ENCODE data around the gene MRFAP1L1. TPM values are rescaled to one million over a fixed set of nuclear protein-coding genes. Genes with fewer than 3 reads are reported as not detected.
A peak's percentile ranks its signal among the peaks of the same experiment; 100 is the strongest.

MRFAP1L1 gene
- total and polyA plus RNA-seq, 9 of the 15 experiments (the other 6 are each of a cell fraction or from before 2014, with no cell fraction given): 37.6 to 111 (median 83.8) TPM

DNA sequence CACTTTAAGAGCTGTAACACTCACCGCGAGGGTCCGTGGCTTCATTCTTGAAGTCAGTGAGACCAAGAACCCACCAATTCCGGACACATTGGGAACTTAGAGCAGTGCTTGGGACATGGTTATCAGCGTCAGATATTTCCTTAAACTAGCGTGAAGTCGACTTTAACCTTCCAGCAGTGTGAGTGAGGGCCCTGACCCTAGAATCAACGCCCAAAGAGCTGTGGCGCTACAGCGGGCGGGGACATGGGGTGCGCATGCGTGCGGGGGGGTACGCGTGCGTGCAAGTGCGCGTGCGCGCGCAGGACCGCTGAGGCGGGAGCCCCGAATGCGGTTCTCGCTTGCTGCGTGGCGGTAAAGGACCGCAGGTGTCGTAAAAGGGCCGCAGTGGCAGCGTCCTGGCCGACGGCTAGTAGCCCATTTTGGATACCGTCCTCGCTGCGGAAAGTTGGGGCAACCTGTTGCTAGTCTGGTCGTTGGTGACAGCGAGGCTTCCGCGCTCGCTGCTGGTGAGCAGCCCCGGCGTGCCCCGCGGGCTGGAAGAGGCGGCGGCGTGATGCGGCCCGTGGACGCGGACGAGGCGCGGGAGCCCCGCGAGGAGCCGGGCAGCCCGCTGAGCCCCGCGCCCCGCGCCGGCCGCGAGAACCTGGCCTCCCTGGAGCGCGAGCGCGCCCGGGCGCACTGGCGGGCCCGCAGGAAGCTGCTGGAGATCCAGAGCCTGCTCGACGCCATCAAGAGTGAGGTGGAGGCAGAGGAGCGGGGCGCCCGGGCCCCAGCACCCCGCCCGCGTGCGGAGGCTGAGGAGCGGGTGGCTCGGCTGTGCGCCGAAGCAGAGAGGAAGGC lies 35.8 kb downstream of the MRFAP1L1 start (continued):
- TF ChIP-seq TEAD4 (IDR thresholded peaks at IDR 0.05; ENCODE audit: low read length) (peak; percentile 13; the same call in 1 of the 2 replicates), TEAD4 (CRISPR knock-in tag; IDR thresholded peaks at IDR 0.05; ENCODE audit: borderline replicate concordance) (no peak; the same call in 1 of the 2 replicates), SRSF3 (IDR thresholded peaks at IDR 0.05; ENCODE audit: insufficient read depth, low read length) (no peak), THRAP3 (IDR thresholded peaks at IDR 0.05; ENCODE audit: borderline replicate concordance) (peak; percentile 99), ZC3H4 (CRISPR knock-in tag; IDR thresholded peaks at IDR 0.05; ENCODE audit: borderline replicate concordance) (no peak), NR4A1 (CRISPR knock-in tag; IDR thresholded peaks at IDR 0.05) (no peak), NR4A1 (tag; IDR thresholded peaks at IDR 0.05) (0 out of 2 replicates have a peak, but pooled peaks have one; percentile 13), PML (IDR thresholded peaks at IDR 0.05; ENCODE audit: low read length) (peak; percentile 90), MAFK (IDR thresholded peaks at IDR 0.05; ENCODE audit: low read length) (no peak), POLR2B (IDR thresholded peaks at IDR 0.05; ENCODE audit: low read depth, partially characterized antibody) (peak; percentile 99), CBFB (CRISPR knock-in tag; IDR thresholded peaks at IDR 0.05) (no peak), ZNF121 (CRISPR knock-in tag; conservative IDR thresholded peaks at IDR 0.05) (no peak), LARP7 (IDR thresholded peaks at IDR 0.05) (0 out of 2 replicates have a peak, but pooled peaks have one; percentile 48), CBFA2T2 (conservative IDR thresholded peaks at IDR 0.05) (no peak), DPF2 (IDR thresholded peaks at IDR 0.05) (peak; percentile 67; the same call in 1 of the 2 replicates), ZFP30 (CRISPR knock-in tag; IDR thresholded peaks at IDR 0.05; ENCODE audit: borderline replicate concordance) (no peak), NFYB (IDR thresholded peaks at IDR 0.05; ENCODE audit: extremely low read depth, insufficient read length) (no peak)
- TF ChIP-seq, protein P1, sequence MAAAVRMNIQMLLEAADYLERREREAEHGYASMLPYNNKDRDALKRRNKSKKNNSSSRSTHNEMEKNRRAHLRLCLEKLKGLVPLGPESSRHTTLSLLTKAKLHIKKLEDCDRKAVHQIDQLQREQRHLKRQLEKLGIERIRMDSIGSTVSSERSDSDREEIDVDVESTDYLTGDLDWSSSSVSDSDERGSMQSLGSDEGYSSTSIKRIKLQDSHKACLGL (CRISPR knock-in tag; IDR thresholded peaks at IDR 0.05; ENCODE audit: borderline replicate concordance, poor library complexity, severe bottlenecking): peak; percentile 4
- TF ChIP-seq, protein P2, sequence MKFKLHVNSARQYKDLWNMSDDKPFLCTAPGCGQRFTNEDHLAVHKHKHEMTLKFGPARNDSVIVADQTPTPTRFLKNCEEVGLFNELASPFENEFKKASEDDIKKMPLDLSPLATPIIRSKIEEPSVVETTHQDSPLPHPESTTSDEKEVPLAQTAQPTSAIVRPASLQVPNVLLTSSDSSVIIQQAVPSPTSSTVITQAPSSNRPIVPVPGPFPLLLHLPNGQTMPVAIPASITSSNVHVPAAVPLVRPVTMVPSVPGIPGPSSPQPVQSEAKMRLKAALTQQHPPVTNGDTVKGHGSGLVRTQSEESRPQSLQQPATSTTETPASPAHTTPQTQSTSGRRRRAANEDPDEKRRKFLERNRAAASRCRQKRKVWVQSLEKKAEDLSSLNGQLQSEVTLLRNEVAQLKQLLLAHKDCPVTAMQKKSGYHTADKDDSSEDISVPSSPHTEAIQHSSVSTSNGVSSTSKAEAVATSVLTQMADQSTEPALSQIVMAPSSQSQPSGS (CRISPR knock-in tag; IDR thresholded peaks at IDR 0.05): no peak
- TF ChIP-seq, protein P3, sequence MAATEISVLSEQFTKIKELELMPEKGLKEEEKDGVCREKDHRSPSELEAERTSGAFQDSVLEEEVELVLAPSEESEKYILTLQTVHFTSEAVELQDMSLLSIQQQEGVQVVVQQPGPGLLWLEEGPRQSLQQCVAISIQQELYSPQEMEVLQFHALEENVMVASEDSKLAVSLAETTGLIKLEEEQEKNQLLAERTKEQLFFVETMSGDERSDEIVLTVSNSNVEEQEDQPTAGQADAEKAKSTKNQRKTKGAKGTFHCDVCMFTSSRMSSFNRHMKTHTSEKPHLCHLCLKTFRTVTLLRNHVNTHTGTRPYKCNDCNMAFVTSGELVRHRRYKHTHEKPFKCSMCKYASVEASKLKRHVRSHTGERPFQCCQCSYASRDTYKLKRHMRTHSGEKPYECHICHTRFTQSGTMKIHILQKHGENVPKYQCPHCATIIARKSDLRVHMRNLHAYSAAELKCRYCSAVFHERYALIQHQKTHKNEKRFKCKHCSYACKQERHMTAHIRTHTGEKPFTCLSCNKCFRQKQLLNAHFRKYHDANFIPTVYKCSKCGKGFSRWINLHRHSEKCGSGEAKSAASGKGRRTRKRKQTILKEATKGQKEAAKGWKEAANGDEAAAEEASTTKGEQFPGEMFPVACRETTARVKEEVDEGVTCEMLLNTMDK (IDR thresholded peaks at IDR 0.05; ENCODE audit: borderline replicate concordance, insufficient read depth, low read depth, low read length, poor library complexity, severe bottlenecking): no peak
- TF ChIP-seq, protein P4, sequence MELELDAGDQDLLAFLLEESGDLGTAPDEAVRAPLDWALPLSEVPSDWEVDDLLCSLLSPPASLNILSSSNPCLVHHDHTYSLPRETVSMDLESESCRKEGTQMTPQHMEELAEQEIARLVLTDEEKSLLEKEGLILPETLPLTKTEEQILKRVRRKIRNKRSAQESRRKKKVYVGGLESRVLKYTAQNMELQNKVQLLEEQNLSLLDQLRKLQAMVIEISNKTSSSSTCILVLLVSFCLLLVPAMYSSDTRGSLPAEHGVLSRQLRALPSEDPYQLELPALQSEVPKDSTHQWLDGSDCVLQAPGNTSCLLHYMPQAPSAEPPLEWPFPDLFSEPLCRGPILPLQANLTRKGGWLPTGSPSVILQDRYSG (tag; conservative IDR thresholded peaks at IDR 0.05; ENCODE audit: low read depth): no peak
- TF ChIP-seq, protein P5, sequence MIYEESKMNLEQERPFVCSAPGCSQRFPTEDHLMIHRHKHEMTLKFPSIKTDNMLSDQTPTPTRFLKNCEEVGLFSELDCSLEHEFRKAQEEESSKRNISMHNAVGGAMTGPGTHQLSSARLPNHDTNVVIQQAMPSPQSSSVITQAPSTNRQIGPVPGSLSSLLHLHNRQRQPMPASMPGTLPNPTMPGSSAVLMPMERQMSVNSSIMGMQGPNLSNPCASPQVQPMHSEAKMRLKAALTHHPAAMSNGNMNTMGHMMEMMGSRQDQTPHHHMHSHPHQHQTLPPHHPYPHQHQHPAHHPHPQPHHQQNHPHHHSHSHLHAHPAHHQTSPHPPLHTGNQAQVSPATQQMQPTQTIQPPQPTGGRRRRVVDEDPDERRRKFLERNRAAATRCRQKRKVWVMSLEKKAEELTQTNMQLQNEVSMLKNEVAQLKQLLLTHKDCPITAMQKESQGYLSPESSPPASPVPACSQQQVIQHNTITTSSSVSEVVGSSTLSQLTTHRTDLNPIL (CRISPR knock-in tag; IDR thresholded peaks at IDR 0.05): no peak
